Upper lobe of left lung (tissue), 4 donors: ENCODE data around the gene CLBA1.

Experiments used
- CTCF ChIP-seq, 6 experiments: fragments of 450-650 bp in 4 of 6; fragments of 200-600 bp in 2 of 6; sonication (generic) in 2 of 6; IDR thresholded peaks; one replicate each; pipeline ENCODE4 v1.5.1; 2016 to 2019; ENCODE audit warnings: antibody characterized with exemption in 6 of 6
- EP300 ChIP-seq, 4 donors: sonication (generic); formaldehyde crosslinking; IDR thresholded peaks; one replicate each; pipeline ENCODE4 v1.5.1; 2017; ENCODE audit warnings: antibody characterized with exemption in 4 of 4, control low read depth in 2 of 4
- POLR2A ChIP-seq, 4 donors: fragments of 450-650 bp; IDR thresholded peaks; one replicate each; pipeline ENCODE4 v1.5.1; 2016 to 2017; ENCODE audit warnings: antibody characterized with exemption in 4 of 4, mild to moderate bottlenecking in 2 of 4
- POLR2AphosphoS5 ChIP-seq, 2 donors: sonication (generic); formaldehyde crosslinking; IDR thresholded peaks; one replicate each; pipeline ENCODE4 v1.5.1; 2017; ENCODE audit warnings: antibody characterized with exemption in 2 of 2

- TF ChIP-seq CTCF (IDR thresholded peaks at IDR 0.05) (no peak), POLR2AphosphoS5 (IDR thresholded peaks at IDR 0.05) (no peak), POLR2A (IDR thresholded peaks at IDR 0.05) (no peak), EP300 (IDR thresholded peaks at IDR 0.05) (peak in 1 of 4 donors; percentile 12)
Measured at GRCh38 chr14:104966981-104967385, 18.6 kb upstream of the CLBA1 start.
